ENCODE results near the gene DUS2. TPM values are rescaled to one million over a fixed set of nuclear protein-coding genes. Genes with fewer than 3 reads are reported as not detected.
"Not testable (repeated sequence)": the region's sequence is repeated elsewhere in the genome, so short reads cannot be mapped to it uniquely, and the experiment has no call there.

DUS2 gene
- total RNA-seq, 2 experiments from 2014 or later, result 34.2 to 35.1 TPM

- Mint-ChIP-seq H3K27ac (no peak overlapping the region), H3K9me3 (no peaks in the 10 kb centered on the region), H3K27me3 (no peaks in the 10 kb centered on the region), H3K36me3 (ENCODE audit: low read depth) (peaks cover 28% of the 10 kb centered on the region), H3K4me3 (no peak overlapping the region), H3K4me1 (ENCODE audit: low read depth) (peaks cover 73% of the 10 kb centered on the region)
- TF ChIP-seq CTCF (IDR thresholded peaks at IDR 0.05), result no peak
- POLR2A ChIA-PET, result interaction anchor here (1.0 kb wide), 1 partner anchor 9 kb away, joined by 3 read pairs; no protein-coding TSS in a partner anchor
- intact Hi-C loops (cut with micrococcal nuclease), result no loop called here
- ATAC-seq, result no peak
- DNase-seq, result no peak
- CTCF ChIA-PET, result interaction anchor here (0.6 to 1.4 kb wide), 5 partner anchors 21 to 141 kb away, joined by 3 to 5 read pairs (median 3); no protein-coding TSS in a partner anchor
Observed at GRCh38 chr16:68096491-68096890, 73.4 kb downstream of the DUS2 start.

GRCh38 chr16:68097088-68097487 lies 74.0 kb downstream of the DUS2 start:
- no peak overlapping the region for H3K4me3 Mint-ChIP-seq
- H3K9me3 Mint-ChIP-seq, result no peaks in the 10 kb centered on the region
- peaks cover 29% of the 10 kb centered on the region for H3K36me3 Mint-ChIP-seq (ENCODE audit: low read depth)
- H3K4me1 Mint-ChIP-seq (ENCODE audit: low read depth), result peaks cover 72% of the 10 kb centered on the region
- TF ChIP-seq CTCF (IDR thresholded peaks at IDR 0.05), result no peak
- ChIA-PET CTCF (interaction anchor here (1.2 to 1.5 kb wide), 4 partner anchors 20 to 133 kb away, joined by 3 to 5 read pairs (median 4); no protein-coding TSS in a partner anchor), POLR2A (interaction anchor here (2.0 kb wide), 1 partner anchor 10 kb away, joined by 5 read pairs; no protein-coding TSS in a partner anchor)
- ATAC-seq (no peak), DNase-seq (no peak)
- no peak overlapping the region for H3K27ac Mint-ChIP-seq
- intact Hi-C loops (cut with micrococcal nuclease), result no loop called here
- no peaks in the 10 kb centered on the region for H3K27me3 Mint-ChIP-seq

- TF ChIP-seq CTCF (IDR thresholded peaks at IDR 0.05), result no peak
- no peak overlapping the region for H3K27ac Mint-ChIP-seq
- POLR2A ChIA-PET, result interaction anchor here (1.5 to 2.0 kb wide), 2 partner anchors 11 to 13 kb away, joined by 4 to 5 read pairs; partner anchors contain the start of gene NFATC3
- no peaks in the 10 kb centered on the region for H3K9me3 Mint-ChIP-seq
- ATAC-seq (no peak), DNase-seq (no peak)
- no peaks in the 10 kb centered on the region for H3K27me3 Mint-ChIP-seq
- intact Hi-C loops (cut with micrococcal nuclease), result no loop called here
- no peak overlapping the region for H3K4me3 Mint-ChIP-seq
- CTCF ChIA-PET, result interaction anchor here (1.2 to 1.5 kb wide), 3 partner anchors 34 to 132 kb away, joined by 3 to 5 read pairs (median 4); no protein-coding TSS in a partner anchor
- peaks cover 74% of the 10 kb centered on the region for H3K4me1 Mint-ChIP-seq (ENCODE audit: low read depth)
- peaks cover 35% of the 10 kb centered on the region for H3K36me3 Mint-ChIP-seq (ENCODE audit: low read depth)
Observed at GRCh38 chr16:68097895-68098294, 74.8 kb downstream of the DUS2 start.

- H3K4me1 Mint-ChIP-seq (ENCODE audit: low read depth), result peaks cover 71% of the 10 kb centered on the region
- ChIA-PET POLR2A (interaction anchor here (0.8 to 0.9 kb wide), 2 partner anchors 20 to 318 kb away, joined by 4 read pairs; no protein-coding TSS in a partner anchor), CTCF (interaction anchor here (0.9 to 1.6 kb wide), 3 partner anchors 10 to 285 kb away, joined by 3 to 6 read pairs (median 3); no protein-coding TSS in a partner anchor)
- ATAC-seq, result peak; percentile 61
- H3K9me3 Mint-ChIP-seq, result peaks cover 2% of the 10 kb centered on the region
- intact Hi-C loops (cut with micrococcal nuclease), result no loop called here
- no peak for DNase-seq
- peaks cover 51% of the 10 kb centered on the region for H3K36me3 Mint-ChIP-seq (ENCODE audit: low read depth)
- peak overlapping the region; percentile 13 for H3K27ac Mint-ChIP-seq
- no peak for TF ChIP-seq CTCF (IDR thresholded peaks at IDR 0.05)
- H3K4me3 Mint-ChIP-seq, result no peak overlapping the region
- H3K27me3 Mint-ChIP-seq, result no peaks in the 10 kb centered on the region
Observed at GRCh38 chr16:68100488-68100887, 77.4 kb downstream of the DUS2 start.

GRCh38 chr16:68105611-68106010 lies 82.5 kb downstream of the DUS2 start:
- DNase-seq, result no peak
- CTCF ChIA-PET, result interaction anchor here (0.9 kb wide), 1 partner anchor 21 kb away, joined by 3 read pairs; no protein-coding TSS in a partner anchor
- no peaks in the 10 kb centered on the region for H3K27me3 Mint-ChIP-seq
- no peak overlapping the region for H3K4me3 Mint-ChIP-seq
- peaks cover 24% of the 10 kb centered on the region for H3K9me3 Mint-ChIP-seq
- TF ChIP-seq CTCF (IDR thresholded peaks at IDR 0.05), result no peak
- peaks cover 74% of the 10 kb centered on the region for H3K4me1 Mint-ChIP-seq (ENCODE audit: low read depth)
- intact Hi-C loops (cut with micrococcal nuclease), result no loop called here
- H3K27ac Mint-ChIP-seq, result peak overlapping the region; percentile 37
- no peak for ATAC-seq
- POLR2A ChIA-PET, result no interaction called here
- peaks cover 62% of the 10 kb centered on the region for H3K36me3 Mint-ChIP-seq (ENCODE audit: low read depth)

GRCh38 chr16:68107230-68107928 lies 84.3 kb downstream of the DUS2 start:
- H3K27me3 Mint-ChIP-seq, result not testable (repeated sequence)
- peaks cover 77% of the 10 kb centered on the region for H3K4me1 Mint-ChIP-seq (ENCODE audit: low read depth)

GRCh38 chr16:68109156-68109555 lies 86.1 kb downstream of the DUS2 start:
- H3K27me3 Mint-ChIP-seq; DNase-seq; H3K27ac Mint-ChIP-seq; intact Hi-C loops (cut with micrococcal nuclease); ATAC-seq; H3K4me3 Mint-ChIP-seq: not testable (repeated sequence)
- ChIA-PET POLR2A (interaction anchor here (0.9 kb wide), 1 partner anchor 23 kb away, joined by 3 read pairs; no protein-coding TSS in a partner anchor), CTCF (interaction anchor here (2.2 kb wide), 1 partner anchor 15 kb away, joined by 15 read pairs; no protein-coding TSS in a partner anchor)
- Mint-ChIP-seq H3K4me1 (ENCODE audit: low read depth) (peaks cover 79% of the 10 kb centered on the region), H3K36me3 (ENCODE audit: low read depth) (peaks cover 62% of the 10 kb centered on the region), H3K9me3 (peaks cover 37% of the 10 kb centered on the region)

More at GRCh38 chr16:68107230-68107928, 84.3 kb downstream of the DUS2 start:
- Mint-ChIP-seq H3K36me3 (ENCODE audit: low read depth) (peaks cover 69% of the 10 kb centered on the region), H3K9me3 (peaks cover 37% of the 10 kb centered on the region)
- intact Hi-C loops (cut with micrococcal nuclease); DNase-seq; ATAC-seq; H3K4me3 Mint-ChIP-seq; H3K27ac Mint-ChIP-seq: not testable (repeated sequence)
- ChIA-PET CTCF (interaction anchor here (1.4 kb wide), 1 partner anchor 14 kb away, joined by 4 read pairs; no protein-coding TSS in a partner anchor), POLR2A (interaction anchor here (1.4 kb wide), 2 partner anchors 10 to 22 kb away, joined by 4 read pairs; no protein-coding TSS in a partner anchor)

Measured in activated CD8-positive, alpha-beta T cell treated with anti-CD3 and anti-CD28 coated beads for 36 hours (primary cell).